ENCODE results near the gene C1QTNF6.

C1QTNF6 gene

DNA sequence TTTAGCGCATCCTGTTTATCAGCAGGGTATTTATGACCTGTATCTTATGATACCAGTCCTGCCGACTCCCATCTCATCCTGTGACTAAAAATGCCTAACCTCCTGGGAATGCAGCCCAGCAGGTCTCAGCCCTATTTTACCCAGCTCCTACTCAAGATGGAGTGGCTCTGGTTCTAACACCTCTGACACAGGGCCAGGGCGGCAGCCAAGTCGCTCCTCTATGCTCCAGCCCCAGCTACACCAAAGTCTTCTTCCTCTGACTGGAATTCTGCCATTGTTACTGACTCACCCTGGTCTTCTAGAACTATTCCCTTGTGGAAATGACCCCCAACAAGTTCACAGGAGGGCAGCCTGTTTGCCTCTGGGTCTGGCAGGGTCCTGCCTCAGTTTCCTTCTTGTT, 7.9 kb upstream of the C1QTNF6 start:
- in situ Hi-C loops (cut with HindIII; ENCODE audit: low sequenced_read_pairs) = no loop called here

DNA sequence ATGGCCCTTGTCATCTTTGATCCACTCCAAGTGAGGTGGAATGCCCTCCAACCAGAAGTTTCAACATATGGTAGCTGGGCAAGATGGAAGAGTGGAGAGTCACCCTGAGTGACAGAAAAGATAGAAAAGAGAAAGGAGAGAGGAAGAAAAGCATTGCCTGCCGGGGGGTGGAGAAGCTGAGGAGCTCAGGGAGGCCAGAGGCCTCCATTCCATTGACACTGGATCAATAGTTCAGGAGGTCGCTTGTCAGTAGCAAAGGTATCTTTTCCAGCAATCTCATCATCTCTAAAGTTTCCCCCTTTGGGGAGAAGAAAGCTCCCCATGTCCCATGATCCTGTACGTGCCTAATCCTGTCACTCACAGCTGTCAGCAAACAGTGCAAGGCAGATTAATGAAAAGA, 6.7 kb upstream of the C1QTNF6 start:
- in situ Hi-C loops (cut with HindIII; ENCODE audit: low sequenced_read_pairs) = no loop called here

DNA sequence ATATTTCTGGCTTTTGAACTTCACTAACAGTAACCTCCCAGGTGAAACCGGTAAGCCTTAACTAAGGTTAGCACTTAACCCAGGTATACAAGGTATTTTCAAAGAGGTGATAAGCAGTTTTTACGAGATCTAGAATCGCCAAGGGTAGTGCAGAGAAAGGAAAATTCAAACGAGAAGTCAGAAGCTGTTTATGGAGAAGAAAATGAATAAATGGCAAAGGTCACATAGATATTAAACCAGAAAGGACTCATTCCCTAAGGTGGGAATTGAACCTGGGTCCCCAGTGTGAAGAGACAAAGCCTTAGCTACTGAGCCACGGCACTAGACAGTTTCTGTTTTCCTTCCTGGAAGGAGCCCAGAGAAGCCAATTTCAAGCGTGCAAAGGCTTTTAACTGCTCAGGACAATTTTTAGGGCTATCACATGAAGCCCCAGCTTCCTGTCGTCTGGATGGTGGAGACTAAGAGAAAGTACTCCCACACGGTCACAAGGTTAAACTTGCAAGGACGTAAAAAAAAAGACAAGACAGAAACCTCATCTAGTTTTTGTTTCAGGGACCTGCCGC, 5.7 kb upstream of the C1QTNF6 start:
- in situ Hi-C loops (cut with HindIII; ENCODE audit: low sequenced_read_pairs) = no loop called here

DNA sequence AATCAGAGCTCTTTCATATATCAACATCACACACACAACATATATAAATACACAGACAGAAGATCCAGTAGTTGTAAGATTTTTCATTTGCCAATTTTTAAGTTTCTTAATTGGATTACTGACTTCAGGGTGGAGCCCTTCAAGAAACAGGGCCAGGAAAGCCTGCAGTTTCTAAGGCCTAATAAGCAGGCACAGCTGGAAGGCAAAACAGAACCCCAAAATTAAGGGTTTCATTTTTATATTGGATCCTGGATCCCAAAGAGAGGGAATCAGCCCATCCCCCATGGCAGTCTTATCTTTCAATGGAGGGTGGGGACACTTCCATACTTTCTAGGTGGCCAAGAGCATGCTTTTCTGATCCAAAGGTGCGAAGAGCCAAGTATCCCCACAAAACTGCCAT, 4.7 kb upstream of the C1QTNF6 start:
- in situ Hi-C loops (cut with HindIII; ENCODE audit: low sequenced_read_pairs) = no loop called here

DNA sequence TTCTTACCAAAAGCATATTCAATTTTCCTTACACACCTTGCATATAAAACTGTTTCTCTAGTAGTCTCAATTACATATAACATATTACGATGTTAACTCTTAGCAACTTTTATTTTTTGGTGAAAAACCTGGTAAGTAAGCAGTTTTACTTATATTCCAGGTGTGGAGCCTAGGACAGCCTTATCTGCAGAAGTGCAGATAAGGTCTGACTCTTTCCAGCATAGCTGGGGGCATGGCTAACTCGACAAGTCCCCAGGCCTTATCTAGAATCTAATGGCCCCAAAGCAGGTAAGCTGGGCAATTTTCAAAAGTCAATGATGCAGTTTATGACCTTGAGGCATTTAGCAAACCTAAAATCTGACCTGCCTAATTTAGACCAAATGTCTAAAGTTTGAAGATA, 4.2 kb upstream of the C1QTNF6 start:
- in situ Hi-C loops (cut with HindIII; ENCODE audit: low sequenced_read_pairs) = no loop called here

DNA sequence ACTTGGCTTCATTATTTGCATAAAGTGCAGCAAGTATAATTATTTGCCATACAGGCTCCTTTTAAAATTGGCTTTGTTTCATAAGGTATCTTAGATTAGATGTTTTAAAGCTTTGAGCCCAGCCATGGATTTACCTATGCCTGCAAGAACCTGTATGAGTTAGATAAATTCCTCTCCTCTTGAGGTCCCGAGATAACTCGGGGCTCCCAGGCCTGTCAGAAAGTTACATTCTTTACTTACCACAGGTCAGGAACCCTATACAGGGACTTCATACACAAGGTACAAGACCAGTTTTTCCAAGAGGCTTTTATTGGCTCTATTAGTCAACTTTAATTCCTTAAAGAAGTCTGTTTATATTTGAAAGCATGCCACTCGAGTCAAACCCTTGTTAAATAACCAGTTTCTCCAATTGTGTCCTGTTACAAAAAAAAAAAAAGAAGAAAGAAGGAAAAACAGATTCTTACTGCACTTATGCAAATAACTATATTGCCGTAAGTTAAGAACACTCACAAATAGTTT, 2.3 kb upstream of the C1QTNF6 start:
- in situ Hi-C loops (cut with HindIII; ENCODE audit: low sequenced_read_pairs) = no loop called here

DNA sequence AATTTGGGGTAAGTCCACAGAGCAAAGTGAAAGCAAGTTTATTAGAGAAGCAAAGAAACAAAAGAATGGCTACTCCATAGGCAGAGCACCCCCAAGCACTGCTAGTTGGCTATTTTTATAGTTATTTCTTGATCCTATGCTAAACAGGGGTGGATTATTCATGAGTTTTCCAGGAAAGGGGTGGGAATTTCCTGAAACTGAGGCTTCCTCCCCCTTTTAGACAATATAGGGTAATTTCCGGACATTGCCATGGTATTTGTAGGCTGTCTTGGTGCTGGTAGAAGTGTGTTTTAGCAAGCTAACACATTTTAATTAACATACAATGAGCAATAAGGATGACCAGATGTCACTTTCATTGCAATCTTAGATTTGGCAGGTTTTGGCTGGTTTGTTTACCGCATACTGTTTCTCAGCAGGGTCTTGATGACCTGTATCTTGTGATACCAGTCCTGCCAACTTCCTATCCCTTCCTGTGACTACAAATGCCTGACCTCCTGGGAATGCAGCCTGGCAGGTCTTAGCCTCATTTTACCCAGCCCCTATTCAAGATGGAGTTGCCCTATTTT, 937 bp upstream of the C1QTNF6 start:
- in situ Hi-C loops (cut with HindIII; ENCODE audit: low sequenced_read_pairs) = loop anchor here (5.0 to 10.0 kb wide), 3 partner anchors 73 to 316 kb away; partner anchors contain the start of gene KCTD17

DNA sequence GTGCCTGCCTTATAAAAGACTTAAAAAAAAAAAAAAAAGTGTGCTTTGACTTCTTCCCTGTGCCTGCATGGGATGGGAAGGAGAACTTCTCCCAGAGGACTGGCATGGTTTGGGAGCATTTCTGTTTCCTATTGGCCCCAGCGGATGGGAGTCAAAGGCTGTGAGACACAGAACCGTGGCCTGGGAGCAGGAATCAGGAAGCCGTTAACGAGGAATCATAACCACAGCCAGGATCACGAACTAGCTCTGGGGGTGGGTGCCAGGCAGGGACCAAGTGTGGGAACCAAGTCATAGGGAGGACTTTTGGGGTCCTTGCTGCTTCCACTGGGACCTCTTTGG, 526 bp downstream of the C1QTNF6 start:
- in situ Hi-C loops (cut with HindIII; ENCODE audit: low sequenced_read_pairs) = loop anchor here (5.0 to 10.0 kb wide), 3 partner anchors 75 to 317 kb away; partner anchors contain the start of gene KCTD17

DNA sequence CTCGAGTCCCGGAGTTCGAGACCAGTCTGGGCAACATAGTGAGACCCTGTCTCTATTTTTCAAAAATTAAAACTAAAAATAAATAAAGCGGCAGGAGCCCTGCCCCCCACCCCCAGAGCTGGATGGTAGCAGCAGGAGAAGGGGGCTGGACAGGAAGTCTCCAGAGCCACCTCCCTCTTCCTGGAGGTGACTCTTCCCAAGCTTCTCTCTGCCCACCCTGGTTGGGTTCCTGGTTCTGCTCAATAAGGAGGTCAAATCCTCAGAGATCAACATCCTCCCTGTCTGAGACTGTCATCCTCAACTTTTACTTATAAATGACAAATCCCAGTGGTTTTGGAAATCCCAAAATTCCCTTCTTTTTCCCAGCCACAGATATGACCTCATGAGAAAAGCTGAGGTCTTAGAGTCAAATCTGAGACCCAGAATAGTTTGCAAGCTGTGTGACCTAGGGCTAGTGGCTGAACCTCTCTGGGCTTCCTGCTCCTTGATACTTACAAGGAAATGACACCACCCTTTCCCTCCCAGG, 987 bp downstream of the C1QTNF6 start:
- in situ Hi-C loops (cut with HindIII; ENCODE audit: low sequenced_read_pairs) = loop anchor here (5.0 to 10.0 kb wide), 3 partner anchors 75 to 318 kb away; partner anchors contain the start of gene KCTD17

DNA sequence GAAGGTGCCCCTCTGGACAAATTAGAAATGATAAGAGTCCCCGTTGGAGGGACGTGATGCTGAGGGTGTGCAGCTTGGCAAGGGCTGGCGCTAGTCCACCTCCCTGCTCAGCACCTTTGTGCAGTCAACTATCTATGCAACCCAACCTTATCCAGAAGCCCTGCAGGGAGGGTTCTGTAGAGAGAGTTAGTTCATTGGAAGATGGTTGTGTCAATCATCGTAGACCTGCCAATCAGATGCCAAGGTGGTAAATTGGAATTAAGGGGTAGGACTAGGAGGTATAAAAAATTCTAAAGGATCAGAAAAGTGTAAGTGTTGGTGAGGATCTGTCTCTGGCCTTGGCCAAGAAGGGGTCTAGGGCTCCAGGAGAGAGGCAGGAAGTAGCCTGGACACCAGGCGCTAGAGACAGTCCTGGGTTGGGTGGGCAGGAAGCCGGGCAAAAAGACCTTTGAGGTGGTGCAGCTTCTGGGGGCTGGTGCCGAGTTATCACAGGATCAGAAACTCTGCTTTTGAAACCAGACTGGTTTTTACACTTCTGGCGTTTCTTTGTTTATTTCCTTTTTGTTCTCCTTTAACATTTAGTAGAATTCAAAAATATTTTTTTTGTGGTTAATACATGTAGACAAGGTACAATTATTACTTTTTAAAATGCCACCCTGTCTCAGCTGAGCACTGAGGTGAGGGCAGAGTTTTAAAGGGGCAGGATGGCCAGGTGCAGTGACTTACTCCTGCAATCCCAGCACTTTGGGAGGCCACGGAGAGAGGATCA, 1.6 kb downstream of the C1QTNF6 start:
- in situ Hi-C loops (cut with HindIII; ENCODE audit: low sequenced_read_pairs) = loop anchor here (5.0 to 10.0 kb wide), 3 partner anchors 76 to 318 kb away; partner anchors contain the start of gene KCTD17

DNA sequence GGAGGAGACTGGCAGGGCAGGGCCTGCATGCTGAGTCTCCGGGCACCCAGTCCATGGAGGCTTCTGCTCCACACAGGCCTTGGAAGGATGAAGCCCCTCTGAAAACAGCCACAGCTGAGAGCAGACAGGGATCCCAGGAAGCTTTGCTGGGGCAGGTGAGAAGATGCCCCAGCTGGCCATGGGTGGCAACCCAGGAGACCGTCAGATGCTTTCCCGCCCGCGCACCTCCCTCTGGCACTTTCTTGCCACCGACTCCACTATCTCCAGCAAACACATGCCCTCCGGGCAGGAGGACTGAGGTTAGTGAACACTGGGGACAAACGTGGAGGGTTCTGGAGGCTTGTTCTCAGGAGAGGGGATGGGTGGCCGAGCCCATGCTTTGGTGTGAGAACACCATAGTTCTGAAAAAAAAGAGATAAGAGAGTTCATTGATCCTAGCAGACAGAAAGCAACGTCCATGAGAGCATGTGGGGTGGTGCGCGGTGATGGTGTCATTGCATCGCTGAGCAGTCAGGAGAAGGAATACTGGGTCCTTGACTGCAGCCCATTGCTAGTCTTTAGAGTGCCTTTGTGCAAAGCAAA, 2.3 kb downstream of the C1QTNF6 start:
- in situ Hi-C loops (cut with HindIII; ENCODE audit: low sequenced_read_pairs) = loop anchor here (5.0 to 10.0 kb wide), 3 partner anchors 77 to 319 kb away; partner anchors contain the start of gene KCTD17

DNA sequence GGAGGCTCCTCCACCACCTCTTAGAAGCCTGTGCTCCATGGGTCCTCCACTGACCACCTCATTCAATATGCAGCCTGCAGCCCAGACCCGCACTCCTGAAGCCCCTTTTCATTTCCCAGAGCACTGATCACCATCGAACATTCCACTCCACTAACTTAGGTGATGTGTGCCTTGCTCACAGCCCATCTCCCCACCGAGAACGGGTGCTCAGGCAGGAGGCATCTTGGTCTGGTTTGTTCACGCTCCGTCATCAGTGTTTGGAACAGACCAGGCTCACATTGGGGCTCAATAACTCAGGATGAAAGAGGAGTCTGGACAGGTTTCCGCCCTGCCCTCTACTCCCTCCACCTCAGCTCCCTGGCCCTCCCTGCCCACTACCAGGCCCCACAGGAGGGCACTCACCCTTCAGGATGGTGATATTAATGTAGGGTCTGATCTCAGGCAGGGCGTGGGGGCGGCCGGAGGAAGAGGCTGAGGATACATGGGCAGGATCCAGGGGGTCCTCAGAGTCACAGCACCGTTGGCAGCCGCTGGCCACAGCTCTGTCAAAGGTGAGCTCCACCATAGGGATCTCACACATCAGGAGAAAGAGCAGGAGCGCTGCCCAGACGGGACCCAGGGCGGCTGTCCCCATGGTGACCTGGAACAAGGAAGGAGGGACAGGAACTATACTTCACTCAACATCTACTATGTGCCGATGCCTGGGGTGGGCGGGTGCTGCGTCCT, 3.1 kb downstream of the C1QTNF6 start:
- in situ Hi-C loops (cut with HindIII; ENCODE audit: low sequenced_read_pairs) = loop anchor here (5.0 to 10.0 kb wide), 3 partner anchors 77 to 320 kb away; partner anchors contain the start of gene KCTD17

DNA sequence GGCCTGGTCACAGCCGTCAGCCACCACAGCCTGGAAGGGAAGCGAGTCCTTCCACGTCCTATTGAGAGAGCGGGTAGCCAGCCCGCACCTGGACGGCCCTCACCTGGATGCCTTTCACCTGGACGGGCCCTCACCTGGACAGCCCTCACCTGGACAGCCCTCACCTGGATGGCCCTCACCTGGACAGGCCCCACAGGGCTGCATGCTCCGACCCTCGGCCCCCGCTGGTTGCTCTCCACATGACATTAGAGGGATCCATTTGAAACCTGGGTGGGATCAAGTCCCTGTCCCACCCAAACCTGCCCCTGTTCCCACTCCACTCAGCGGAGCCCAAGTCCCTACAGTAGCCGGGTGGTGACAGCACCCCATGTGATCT, 3.7 kb downstream of the C1QTNF6 start:
- in situ Hi-C loops (cut with HindIII; ENCODE audit: low sequenced_read_pairs) = loop anchor here (10.0 kb wide), 2 partner anchors 130 to 320 kb away; partner anchors contain the start of gene KCTD17

DNA sequence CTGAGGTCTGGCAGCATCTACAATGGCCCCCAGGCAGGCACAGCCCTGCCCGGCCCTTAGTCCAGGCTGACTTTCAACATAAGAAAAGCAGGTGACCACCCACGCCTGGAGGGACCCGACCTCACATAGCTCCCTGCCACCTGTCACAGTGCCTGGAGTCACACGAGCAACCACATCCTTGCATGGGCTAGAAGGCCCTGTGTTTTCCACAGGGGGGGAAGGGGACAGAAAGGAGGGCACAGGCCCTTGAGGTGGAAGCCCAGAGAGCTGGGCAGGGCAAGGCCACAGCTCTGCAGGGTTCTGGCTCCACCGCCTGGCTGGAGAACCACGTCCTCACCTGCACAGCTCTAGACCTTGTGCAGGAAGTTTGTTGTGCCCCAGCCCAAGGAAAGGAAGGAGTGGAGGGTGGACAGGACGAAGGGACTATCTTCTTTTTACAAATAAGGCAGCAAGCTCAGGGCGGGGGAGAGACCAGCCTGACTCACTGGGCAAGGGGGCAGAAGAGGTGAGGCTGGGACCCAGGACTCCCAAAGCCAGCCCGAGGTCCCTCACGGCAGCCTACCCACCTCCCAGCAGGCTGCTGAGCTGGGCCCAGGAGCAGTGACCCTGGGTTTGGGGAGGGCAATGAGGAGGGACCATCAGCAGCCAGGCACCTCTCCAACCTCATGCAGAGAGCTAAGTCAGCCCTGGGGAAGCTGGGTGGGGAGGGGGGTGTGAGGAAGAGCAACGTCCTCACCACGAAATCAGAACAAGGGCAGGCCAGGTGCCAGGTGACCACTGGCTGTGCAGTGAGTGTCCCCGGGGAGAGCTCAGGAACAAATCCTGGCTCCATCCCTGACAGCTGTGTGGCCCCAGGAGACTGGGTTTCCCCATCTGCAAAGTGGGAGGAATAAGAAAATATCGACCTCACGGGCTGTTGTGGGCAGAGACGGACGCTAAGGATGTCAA, 4.3 kb downstream of the C1QTNF6 start:
- in situ Hi-C loops (cut with HindIII; ENCODE audit: low sequenced_read_pairs) = loop anchor here (10.0 kb wide), 2 partner anchors 129 to 321 kb away; partner anchors contain the start of gene KCTD17

DNA sequence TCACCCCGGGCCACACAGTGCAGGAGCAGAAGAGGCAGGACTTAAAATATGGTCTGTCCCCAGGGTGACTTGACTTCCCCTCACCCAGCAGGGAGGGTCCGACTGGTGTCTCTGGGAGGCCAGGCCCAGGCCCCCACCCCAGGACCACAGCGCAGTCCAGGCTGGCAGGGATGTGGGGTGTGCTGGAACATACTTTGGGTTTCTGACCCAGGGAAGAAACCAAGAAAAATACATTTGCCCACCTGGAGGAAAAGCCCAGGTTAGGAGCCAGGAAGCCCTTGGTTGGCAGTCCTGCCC, 5.2 kb downstream of the C1QTNF6 start:
- in situ Hi-C loops (cut with HindIII; ENCODE audit: low sequenced_read_pairs) = loop anchor here (10.0 kb wide), 2 partner anchors 128 to 322 kb away; partner anchors contain the start of gene KCTD17

DNA sequence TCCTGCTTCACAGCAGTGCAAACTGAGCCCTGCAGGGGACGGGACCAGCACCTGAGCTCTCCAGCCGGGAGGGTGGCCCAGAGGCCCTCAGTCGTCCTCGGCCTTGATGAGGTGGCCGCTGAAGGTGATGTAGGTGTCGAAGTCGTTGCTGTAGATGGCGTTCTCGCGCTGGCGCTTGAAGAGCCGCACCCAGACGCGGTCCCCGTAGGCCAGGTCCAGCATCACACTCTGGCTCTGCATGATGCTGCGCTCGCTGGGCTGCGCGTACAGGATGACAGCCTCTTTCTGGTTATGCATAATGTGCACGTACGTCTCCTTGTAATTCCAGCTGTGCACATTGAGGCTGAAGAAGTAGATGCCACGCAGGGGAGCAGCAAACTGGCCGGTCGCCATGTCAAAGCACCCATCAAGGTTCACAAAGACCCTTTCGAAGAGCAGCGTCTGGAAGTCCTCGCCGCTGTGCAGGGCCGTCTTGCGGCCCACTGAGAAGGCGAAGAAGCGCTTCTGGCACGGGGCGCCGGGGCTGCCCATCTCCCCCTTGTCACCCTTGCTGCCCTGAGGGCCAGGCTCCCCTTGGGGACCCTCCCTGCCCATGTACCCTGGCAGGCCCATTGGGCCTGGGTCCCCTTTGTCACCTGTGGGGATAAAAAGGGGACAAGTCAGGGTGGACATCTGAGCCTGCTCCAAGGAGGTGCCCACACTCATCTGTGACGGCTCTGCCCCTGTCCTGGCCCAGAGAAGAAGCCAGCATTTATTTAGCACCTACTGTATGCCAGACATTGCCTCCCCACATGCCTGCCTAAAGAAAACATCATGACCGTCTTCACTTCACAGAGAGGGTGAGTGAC, 5.7 kb downstream of the C1QTNF6 start:
- in situ Hi-C loops (cut with HindIII; ENCODE audit: low sequenced_read_pairs) = loop anchor here (10.0 kb wide), 2 partner anchors 128 to 322 kb away; partner anchors contain the start of gene KCTD17

DNA sequence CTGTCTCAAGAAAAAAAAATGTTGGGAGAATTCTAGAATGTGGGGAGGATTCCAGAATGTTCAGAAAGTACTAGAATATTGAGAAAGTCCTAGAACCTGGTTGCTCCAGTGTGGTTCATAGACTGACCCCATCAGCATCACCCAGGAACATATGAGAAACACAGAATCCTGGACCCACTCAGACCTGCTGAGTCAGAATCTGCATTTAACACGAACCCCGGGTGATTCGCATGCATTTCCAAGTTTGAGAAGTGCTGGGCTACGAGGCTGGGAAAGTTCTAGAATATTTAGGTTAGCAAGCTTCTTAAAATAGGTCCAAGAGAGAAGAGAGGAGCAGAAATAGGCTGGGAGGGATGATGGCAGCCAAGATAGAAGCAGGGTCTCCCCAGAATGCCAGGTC, 6.4 kb downstream of the C1QTNF6 start:
- in situ Hi-C loops (cut with HindIII; ENCODE audit: low sequenced_read_pairs) = loop anchor here (10.0 kb wide), 2 partner anchors 127 to 323 kb away; partner anchors contain the start of gene KCTD17
